Thymus (tissue), 11 donors: ENCODE results near the gene BICRA. TPM values are rescaled to one million over a fixed set of nuclear protein-coding genes. Genes with fewer than 3 reads are reported as not detected.
"Not testable (repeated sequence)": the region's sequence is repeated elsewhere in the genome, so short reads cannot be mapped to it uniquely, and the experiment has no call there.

Experiments
- DNase-seq, 9 donors: peaks; one replicate each; pipeline ENCODE4 v3.0.0-alpha.2; 2013; ENCODE audit warnings: low spot score in 9 of 9, low read depth in 6 of 9, missing footprints in 1 of 9
- H3K27ac ChIP-seq, 2 donors: one replicate each; pipeline ENCODE4 v1.5.1; 2013; ENCODE audit warnings: control low read depth in 1 of 2, low read depth in 1 of 2, low read length in 1 of 2, mild to moderate bottlenecking in 1 of 2, moderate library complexity in 1 of 2
- H3K27me3 ChIP-seq, 2 donors: one replicate each; pipeline ENCODE4 v1.5.1; 2013; ENCODE audit warnings: low read length in 1 of 2; ENCODE audit not compliant: control insufficient read depth in 2 of 2, insufficient read depth in 1 of 2
- H3K36me3 ChIP-seq, 2 donors: one replicate each; pipeline ENCODE4 v1.5.1; 2013; ENCODE audit warnings: low read length in 1 of 2, mild to moderate bottlenecking in 1 of 2, moderate library complexity in 1 of 2; ENCODE audit not compliant: control insufficient read depth in 2 of 2, insufficient read depth in 2 of 2
- H3K4me1 ChIP-seq, 2 donors: one replicate each; pipeline ENCODE4 v1.5.1; 2013; ENCODE audit warnings: low read length in 2 of 2; ENCODE audit not compliant: control insufficient read depth in 2 of 2, insufficient read depth in 2 of 2
- H3K4me3 ChIP-seq, 2 donors: one replicate each; pipeline ENCODE4 v1.5.1; 2013; ENCODE audit warnings: low read length in 2 of 2, control low read depth in 1 of 2, mild to moderate bottlenecking in 1 of 2
- H3K9me3 ChIP-seq, 2 donors: one replicate each; pipeline ENCODE4 v1.5.1; 2013; ENCODE audit warnings: low read length in 1 of 2, mild to moderate bottlenecking in 1 of 2; ENCODE audit not compliant: control insufficient read depth in 2 of 2, insufficient read depth in 1 of 2
- WGBS: extraction: QIAGEN DNeasy Blood & Tissue Kit; methylation state at CpG from one replicate; pipeline ENCODE4 v1.1.7; 2013; 5-methylcytosine and 5-hydroxymethylcytosine counted together
- polyA plus RNA-seq: library from polyadenylated mRNA; stranded (reverse); fragments of 200-250 nt; gene quantifications from one replicate; pipeline ENCODE4 v1.2.3, GENCODE V29; 2013
- total RNA-seq: library from RNA; stranded (reverse); fragments of 120-200 nt; gene quantifications from one replicate; pipeline ENCODE4 v1.2.4, GENCODE V29; 2013
- donor health status: healthy.

Gene BICRA
- total and polyA plus RNA-seq, 2 donors: 1.5 to 8.1 TPM

DNA sequence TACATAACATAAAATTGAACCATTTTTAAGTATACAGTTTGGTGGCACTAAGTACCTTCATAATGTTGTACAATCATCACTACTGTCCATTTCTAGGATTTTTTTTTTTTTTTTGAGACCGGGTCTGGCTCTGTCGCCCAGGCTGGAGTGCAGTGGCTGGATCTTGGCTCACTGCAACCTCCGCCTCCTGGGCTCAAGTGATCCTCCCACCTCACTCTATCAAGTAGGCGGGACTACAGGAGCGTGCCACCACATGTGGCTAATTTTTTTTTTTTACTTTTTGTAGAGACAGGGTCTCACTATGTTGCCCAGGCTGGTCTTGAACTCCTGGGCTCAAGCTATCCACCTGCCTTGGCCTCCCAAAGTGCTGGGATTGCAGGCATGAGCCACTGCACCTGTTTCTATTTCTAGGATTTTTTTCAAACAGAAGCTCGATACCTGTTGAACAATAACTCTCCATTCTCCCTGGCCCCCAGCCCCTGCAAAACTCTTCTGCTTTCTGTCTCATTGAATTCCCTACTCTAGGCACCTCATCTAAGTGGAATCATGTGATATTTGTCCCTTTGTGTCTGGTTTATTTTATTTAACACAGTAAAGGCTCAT, 26.3 kb downstream of the BICRA start:
- not testable (repeated sequence) for H3K4me1 ChIP-seq, DNase-seq, H3K27ac ChIP-seq, H3K4me3 ChIP-seq, H3K9me3 ChIP-seq, H3K27me3 ChIP-seq
- 96% methylated on average over 6 of the region's 6 CpGs for WGBS
- peaks cover 3 to 10% of the 10 kb centered on the region in 2 donors for H3K36me3 ChIP-seq

DNA sequence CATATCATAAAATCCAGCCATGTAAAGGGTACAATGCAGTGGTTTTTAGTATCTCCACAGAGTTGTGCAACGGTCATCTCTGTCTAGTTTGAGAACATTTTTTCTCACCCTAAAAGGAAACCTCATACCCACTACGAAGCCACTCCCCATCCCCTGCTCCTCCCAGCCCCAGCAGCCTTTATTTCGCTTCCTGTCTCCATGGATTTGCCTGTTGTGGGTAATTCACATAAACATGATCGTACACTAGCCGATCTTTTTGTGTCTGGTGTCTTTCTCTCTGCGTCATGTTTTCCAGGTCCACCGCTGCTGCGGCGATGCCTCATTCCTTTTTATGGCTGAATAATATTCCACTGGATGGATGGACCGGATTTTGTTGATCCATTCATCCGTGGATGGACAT, 28.6 kb downstream of the BICRA start:
- DNase-seq: no peak
- Histone ChIP-seq H3K27ac (no peak overlapping the region), H3K4me1 (peaks cover 0 to 3% of the 10 kb centered on the region in 2 donors), H3K27me3 (no peaks in the 10 kb centered on the region), H3K4me3 (no peak overlapping the region), H3K36me3 (peaks cover 2 to 4% of the 10 kb centered on the region in 2 donors), H3K9me3 (no peaks in the 10 kb centered on the region)
- 85% methylated on average over 11 of the region's 11 CpGs for WGBS

DNA sequence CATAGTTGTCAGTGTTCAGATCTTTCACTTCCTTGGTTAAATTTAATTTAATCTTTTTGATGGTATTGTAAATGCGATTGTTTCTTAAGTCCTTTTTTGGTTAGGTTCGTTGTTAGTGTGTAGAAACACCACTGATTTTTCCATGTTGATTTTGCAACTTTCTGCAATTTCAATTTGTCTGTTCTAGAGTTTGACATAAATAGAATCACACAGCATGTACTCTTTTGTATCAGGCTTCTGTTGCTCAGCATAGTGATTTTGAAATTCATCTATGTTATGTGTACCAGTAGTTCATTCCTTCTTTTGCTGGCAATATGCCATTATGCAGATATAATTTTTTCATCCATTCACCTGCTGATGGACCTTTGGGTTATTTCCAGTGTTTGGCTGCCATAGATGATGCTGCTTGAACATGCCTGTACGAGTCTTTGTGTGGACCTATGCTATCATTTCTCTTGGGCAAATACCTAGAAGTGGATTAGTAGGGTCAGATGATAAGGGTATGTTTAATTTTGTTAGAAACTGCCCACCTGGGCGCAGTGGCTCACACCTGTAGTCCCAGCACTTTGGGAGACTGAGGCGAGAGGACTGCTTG, 33.1 kb downstream of the BICRA start:
- peaks cover 6 to 8% of the 10 kb centered on the region in 2 donors for H3K36me3 ChIP-seq
- H3K4me1 ChIP-seq: no peaks in the 10 kb centered on the region
- H3K9me3 ChIP-seq: no peaks in the 10 kb centered on the region
- H3K27me3 ChIP-seq: no peaks in the 10 kb centered on the region
- DNase-seq: no peak
- H3K4me3 ChIP-seq: no peak overlapping the region
- H3K27ac ChIP-seq: no peak overlapping the region
- WGBS: 88% methylated on average over 5 of the region's 5 CpGs

DNA sequence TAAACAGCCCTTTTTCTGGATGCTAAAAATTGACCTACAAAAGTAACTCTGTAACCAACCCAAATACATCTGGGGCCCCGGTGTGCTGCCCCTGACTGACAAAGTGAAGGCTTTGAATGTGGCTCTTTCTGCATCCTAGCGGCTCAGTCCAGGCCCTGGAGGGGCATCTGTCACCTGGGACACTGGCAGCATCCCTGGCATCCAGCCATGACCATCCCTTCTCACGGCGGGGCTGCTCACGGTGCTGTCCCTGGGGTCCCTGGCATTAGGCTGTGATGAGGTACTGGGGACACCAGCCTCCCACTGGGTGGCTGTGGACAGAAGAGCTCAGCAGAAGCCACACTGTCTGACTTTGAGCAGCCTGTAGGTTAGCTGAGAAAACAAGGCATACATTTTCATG, 34.3 kb downstream of the BICRA start:
- no peak for DNase-seq
- peaks cover 6% of the 10 kb centered on the region in 2 donors for H3K36me3 ChIP-seq
- no peak overlapping the region for H3K4me3 ChIP-seq
- H3K9me3 ChIP-seq: no peaks in the 10 kb centered on the region
- peaks cover 0 to 2% of the 10 kb centered on the region in 2 donors for H3K4me1 ChIP-seq
- no peak overlapping the region for H3K27ac ChIP-seq
- no peaks in the 10 kb centered on the region for H3K27me3 ChIP-seq
- WGBS: 97% methylated on average over 5 of the region's 5 CpGs

DNA sequence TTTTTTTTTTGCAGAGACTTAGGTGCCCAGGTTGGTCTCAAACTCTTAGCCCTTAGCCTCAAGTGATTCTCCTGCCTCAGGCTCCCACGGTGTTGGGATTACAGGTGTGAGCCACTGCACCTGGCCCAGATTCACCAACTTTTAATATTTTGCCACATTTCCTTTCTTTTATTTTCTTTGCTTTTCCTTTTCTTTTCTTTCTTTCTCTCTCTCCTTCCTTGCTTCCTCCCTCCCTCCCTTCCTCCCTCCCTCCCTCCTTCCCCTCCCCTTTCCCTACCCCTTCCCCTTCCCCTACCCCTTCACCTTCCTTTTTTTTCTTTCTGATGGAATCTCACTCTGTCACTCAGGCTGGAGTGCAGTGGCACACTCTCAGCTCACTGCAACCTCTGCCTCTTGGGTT, 35.3 kb downstream of the BICRA start:
- 95% methylated on average over 1 of the region's 1 CpG for WGBS
- H3K27me3 ChIP-seq: no peaks in the 10 kb centered on the region
- no peaks in the 10 kb centered on the region for H3K9me3 ChIP-seq

DNA sequence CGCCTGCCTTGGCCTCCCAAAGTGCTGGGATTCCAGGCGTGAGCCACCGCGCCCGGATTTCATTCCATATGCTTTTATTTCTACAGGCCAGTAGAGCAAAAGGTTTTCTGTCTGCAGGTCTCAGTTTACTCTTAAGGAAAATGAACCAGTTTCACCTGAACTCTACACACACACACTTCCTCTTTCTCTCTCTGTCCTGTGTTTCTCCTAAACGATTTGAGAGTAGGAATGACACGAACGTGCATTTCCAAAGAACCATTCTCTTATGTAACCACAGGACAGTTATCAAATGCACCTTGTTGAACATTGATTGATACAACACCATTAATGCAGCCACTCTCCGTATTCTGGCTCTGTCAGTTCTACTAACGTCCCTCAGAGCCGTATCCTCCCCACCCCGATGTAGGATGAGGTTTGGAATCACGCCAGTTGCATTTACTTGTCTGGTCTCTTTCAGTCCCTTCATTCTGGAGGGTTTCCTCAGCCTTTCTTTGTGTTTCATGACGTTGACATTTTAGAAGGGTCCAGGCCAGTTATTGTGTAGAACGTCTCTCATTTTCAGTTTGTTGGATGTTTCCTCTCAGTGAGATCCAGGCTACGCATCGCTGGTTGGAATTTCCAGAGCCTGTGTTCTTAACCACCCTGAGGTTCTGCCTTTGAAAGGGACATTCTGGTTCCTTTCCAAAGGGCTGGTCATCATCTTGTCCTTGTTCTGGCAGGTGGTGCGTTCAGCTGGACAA, 36.0 kb downstream of the BICRA start:
- WGBS: 70% methylated on average over 18 of the region's 18 CpGs
- DNase-seq: no peak
- no peaks in the 10 kb centered on the region for H3K9me3 ChIP-seq
- H3K4me1 ChIP-seq: peaks cover 0 to 2% of the 10 kb centered on the region in 2 donors
- H3K27ac ChIP-seq: no peak overlapping the region
- H3K27me3 ChIP-seq: no peaks in the 10 kb centered on the region
- H3K36me3 ChIP-seq: peaks cover 6% of the 10 kb centered on the region in 2 donors
- no peak overlapping the region for H3K4me3 ChIP-seq

More for the DNA sequence above, 35.3 kb downstream of the BICRA start:
- Histone ChIP-seq H3K36me3 (peaks cover 6% of the 10 kb centered on the region in 2 donors), H3K4me3 (no peak overlapping the region), H3K27ac (no peak overlapping the region), H3K4me1 (peaks cover 0 to 2% of the 10 kb centered on the region in 2 donors)
- DNase-seq: no peak

DNA sequence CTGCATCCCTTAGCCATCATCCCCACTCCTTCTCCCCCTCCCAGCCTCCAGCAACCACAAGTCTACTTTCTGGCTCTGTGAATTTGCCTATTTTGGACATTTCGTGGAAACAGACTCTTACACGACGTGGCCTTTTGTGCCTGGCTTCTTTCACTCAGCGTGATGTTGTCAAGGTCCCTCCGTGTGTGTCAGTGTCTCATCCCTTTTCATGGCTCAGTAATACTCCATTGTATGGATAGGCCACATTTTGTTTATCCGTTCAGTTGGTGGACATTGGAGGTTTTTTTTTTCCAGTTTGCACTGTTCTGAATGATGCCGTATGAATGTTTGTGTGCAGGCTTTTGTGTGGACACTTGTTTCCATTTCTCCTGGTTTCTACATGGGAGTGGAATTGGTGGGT, 38.0 kb downstream of the BICRA start:
- no peak overlapping the region for H3K27ac ChIP-seq
- 99% methylated on average over 7 of the region's 7 CpGs for WGBS
- peaks cover 4 to 10% of the 10 kb centered on the region in 2 donors for H3K36me3 ChIP-seq
- DNase-seq: no peak
- no peaks in the 10 kb centered on the region for H3K27me3 ChIP-seq
- peaks cover 0 to 2% of the 10 kb centered on the region in 2 donors for H3K4me1 ChIP-seq
- H3K4me3 ChIP-seq: no peak overlapping the region
- H3K9me3 ChIP-seq: no peaks in the 10 kb centered on the region

DNA sequence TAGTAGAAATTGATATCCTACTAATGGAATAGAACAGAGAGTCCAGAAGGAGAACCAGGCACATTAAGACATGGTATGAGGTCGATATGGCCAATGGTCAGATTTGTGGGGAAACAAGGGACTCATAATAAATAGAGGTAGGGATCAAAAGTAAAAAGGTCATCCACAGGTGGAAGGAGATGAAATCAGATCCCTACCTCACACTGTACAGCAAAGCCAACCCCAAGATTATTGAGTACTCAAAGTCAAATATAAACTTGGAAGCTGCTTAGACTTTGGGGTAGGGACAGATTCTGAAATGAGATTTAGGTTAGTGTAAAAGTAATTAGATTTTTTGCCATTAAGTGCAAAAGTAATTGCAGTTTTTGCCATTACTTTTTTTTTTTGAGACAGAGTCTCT, 40.7 kb downstream of the BICRA start:
- Histone ChIP-seq H3K4me3 (no peak overlapping the region), H3K36me3 (peaks cover 6 to 14% of the 10 kb centered on the region in 2 donors), H3K27me3 (no peaks in the 10 kb centered on the region), H3K27ac (no peak overlapping the region), H3K4me1 (peaks cover 0 to 2% of the 10 kb centered on the region in 2 donors), H3K9me3 (no peaks in the 10 kb centered on the region)
- WGBS: 100% methylated on average over 1 of the region's 1 CpG
- no peak for DNase-seq

DNA sequence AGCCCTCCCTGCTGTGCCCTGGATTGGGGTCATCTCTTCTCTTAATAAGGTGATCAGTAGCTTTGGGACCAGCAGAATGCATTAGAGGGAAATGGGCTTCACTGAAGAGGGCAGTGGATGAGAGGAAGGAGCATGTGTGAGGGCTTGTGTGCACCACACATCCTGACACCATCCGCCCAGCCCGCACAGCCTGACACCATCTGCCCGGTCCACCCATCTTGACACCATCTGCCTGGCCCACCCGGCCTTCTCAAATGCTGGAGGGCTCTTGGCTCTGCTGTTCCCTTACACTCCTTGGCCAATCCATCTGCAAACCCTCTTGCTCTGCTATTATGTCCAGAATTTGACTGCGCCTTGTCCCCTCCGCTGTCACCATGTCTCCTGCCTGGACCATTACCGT, 41.8 kb downstream of the BICRA start:
- H3K36me3 ChIP-seq: peaks cover 6 to 14% of the 10 kb centered on the region in 2 donors
- no peaks in the 10 kb centered on the region for H3K9me3 ChIP-seq
- no peak overlapping the region for H3K27ac ChIP-seq
- no peak for DNase-seq
- WGBS: over 99% methylated on average over 7 of the region's 7 CpGs
- H3K4me1 ChIP-seq: peaks cover 0 to 2% of the 10 kb centered on the region in 2 donors
- no peak overlapping the region for H3K4me3 ChIP-seq
- H3K27me3 ChIP-seq: no peaks in the 10 kb centered on the region
